HCT116 (cell line): ENCODE results near the gene GAMT. TPM values are rescaled to one million over a fixed set of nuclear protein-coding genes. Genes with fewer than 3 reads are reported as not detected.

Source experiments
- ATAC-seq: fragments of 200-7000 bp; cut with Tn5 transposase; 2 replicates; pipeline ENCODE4 v1.9.1; 2020; ENCODE audit warnings: mild to moderate bottlenecking, moderate library complexity
- BruUV-seq: library from RNA; stranded (reverse); fragments of 400-500 nt; replicated peaks from 2 replicates; lab custom pipeline; 2021; lab: Mats Ljungman, UMichigan
- CTCF ChIA-PET: fragments of 300-600 bp; sonication (Branson Sonifier 250); formaldehyde crosslinking; loops from one replicate; lab custom pipeline; 2021; ENCODE audit warnings: antibody characterized with exemption; lab: Charles Lee
- POLR2A ChIA-PET: fragments of 300-600, 350-600 bp; sonication (Branson Sonifier 250); formaldehyde crosslinking; loops from one replicate; lab custom pipeline; 2021; ENCODE audit warnings: antibody characterized with exemption; lab: Charles Lee
- RAD21 ChIA-PET, 2 experiments: fragments of 300-600 bp; sonication (Branson Sonifier 250); formaldehyde crosslinking; loops; one replicate each; lab custom pipeline; 2023; ENCODE audit warnings: low total read pairs in 2 of 2; ENCODE audit not compliant: uncharacterized antibody in 2 of 2, unreplicated experiment in 2 of 2, low non-redundant PET in 1 of 2; lab: Charles Lee
- DNase-seq: peaks from one replicate; pipeline ENCODE4 v3.0.0-alpha.2; 2010; ENCODE audit warnings: low read depth, low spot score
- H2AFZ ChIP-seq: fragments of 200-600 bp; shearing (Covaris generic), sonication (generic); 2 replicates; pipeline ENCODE4 v1.6.1; 2017; ENCODE audit warnings: low read depth, mixed run types, mixed read lengths, antibody characterized with exemption, low read length; ENCODE audit not compliant: poor library complexity, severe bottlenecking
- H3K27ac ChIP-seq: 2 replicates; pipeline ENCODE4 v1.5.1; 2012; ENCODE audit warnings: low read depth, low read length
- H3K27me3 ChIP-seq: fragments of 200-600 bp; sonication (generic); 2 replicates; pipeline ENCODE4 v1.6.1; 2016; ENCODE audit warnings: mixed run types, low read length, mixed read lengths; ENCODE audit not compliant: insufficient read depth
- H3K36me3 ChIP-seq, 2 experiments: fragments of 200-500 bp in 1 of 2; fragments of 200-600 bp in 1 of 2; sonication (Bioruptor generic) in 1 of 2; sonication (generic) in 1 of 2; 2 replicates each; pipeline versions ENCODE4 v1.5.1 to v1.6.1; 2014 to 2016; ENCODE audit warnings: low read length in 2 of 2, inconsistent platforms in 1 of 2, mixed read lengths in 1 of 2, mixed run types in 1 of 2; ENCODE audit not compliant: insufficient read depth in 2 of 2, control insufficient read depth in 1 of 2
- H3K4me1 ChIP-seq, 2 experiments: fragments of 200-600 bp in 1 of 2; sonication (generic) in 1 of 2; 2 replicates each; pipeline versions ENCODE4 v1.5.1 to v1.6.1; 2012 to 2017; ENCODE audit warnings: low read length in 2 of 2, inconsistent platforms in 1 of 2, mild to moderate bottlenecking in 1 of 2, mixed read lengths in 1 of 2, mixed run types in 1 of 2, moderate library complexity in 1 of 2; ENCODE audit not compliant: insufficient read depth in 2 of 2, control insufficient read depth in 1 of 2
- H3K4me2 ChIP-seq: fragments of 200-600 bp; sonication (generic); 2 replicates; pipeline ENCODE4 v1.6.1; 2017; ENCODE audit warnings: mixed run types, low read length, mixed read lengths
- H3K4me3 ChIP-seq, 2 experiments: fragments of 200-600 bp in 1 of 2; sonication (generic) in 1 of 2; replicated peaks in 1 of 2; 2 replicates each; pipeline ENCODE4 v1.5.1; 2011 to 2016; ENCODE audit warnings: low read length in 2 of 2, control low read depth in 1 of 2, low read depth in 1 of 2, mild to moderate bottlenecking in 1 of 2, mixed read lengths in 1 of 2, mixed run types in 1 of 2
- H3K79me2 ChIP-seq: fragments of 200-600 bp; sonication (generic); 2 replicates; pipeline ENCODE4 v1.6.1; 2017; ENCODE audit warnings: mild to moderate bottlenecking, mixed run types, low read length, moderate library complexity, mixed read lengths; ENCODE audit not compliant: insufficient read depth
- H3K9ac ChIP-seq: fragments of 200-600 bp; sonication (generic); 2 replicates; pipeline ENCODE4 v1.6.1; 2016; ENCODE audit warnings: low read length, mixed read lengths
- H3K9me2 ChIP-seq: fragments of 200-600 bp; sonication (generic), shearing (Covaris generic); 2 replicates; pipeline ENCODE4 v1.6.1; 2017; ENCODE audit warnings: mixed run types, mild to moderate bottlenecking, moderate library complexity; ENCODE audit not compliant: insufficient read depth
- H3K9me3 ChIP-seq, 2 experiments: fragments of 200-500 bp in 1 of 2; fragments of 200-600 bp in 1 of 2; sonication (Bioruptor generic) in 1 of 2; sonication (generic) in 1 of 2; 2 replicates each; pipeline ENCODE4 v1.6.1; 2014 to 2017; ENCODE audit warnings: low read length in 2 of 2, mixed read lengths in 2 of 2, inconsistent platforms in 1 of 2, low read depth in 1 of 2, mild to moderate bottlenecking in 1 of 2, mixed run types in 1 of 2, moderate library complexity in 1 of 2; ENCODE audit not compliant: control insufficient read depth in 1 of 2, insufficient read depth in 1 of 2
- H4K20me1 ChIP-seq: fragments of 200-600 bp; sonication (generic), shearing (Covaris generic); 2 replicates; pipeline ENCODE4 v1.6.1; 2017; ENCODE audit warnings: mixed run types, mild to moderate bottlenecking, moderate library complexity; ENCODE audit not compliant: insufficient read depth
- ATF3 ChIP-seq: IDR thresholded peaks from 2 replicates; pipeline ENCODE4 v1.6.1; 2012
- CBX3 ChIP-seq: IDR thresholded peaks from 2 replicates; pipeline ENCODE4 v1.6.1; 2012; ENCODE audit warnings: low read depth
- CEBPB ChIP-seq: IDR thresholded peaks from 2 replicates; pipeline ENCODE4 v1.6.1; 2012; ENCODE audit warnings: low read depth
- EZH2 ChIP-seq: fragments of 200-600 bp; sonication (generic); IDR thresholded peaks from 2 replicates; pipeline ENCODE4 v1.6.1; 2017; ENCODE audit warnings: antibody characterized with exemption, mixed run types
- FOSL1 ChIP-seq: IDR thresholded peaks from 2 replicates; pipeline ENCODE4 v1.6.1; 2012; ENCODE audit warnings: low read depth
- JUND ChIP-seq: IDR thresholded peaks from 2 replicates; pipeline ENCODE4 v1.6.1; 2012
- MAX ChIP-seq: IDR thresholded peaks from 2 replicates; pipeline ENCODE4 v1.6.1; 2012
- POLR2AphosphoS5 ChIP-seq: IDR thresholded peaks from 2 replicates; pipeline ENCODE4 v1.6.1; 2011; ENCODE audit warnings: mild to moderate bottlenecking, low read depth, low read length, moderate library complexity
- RAD21 ChIP-seq: IDR thresholded peaks from 2 replicates; pipeline ENCODE4 v1.6.1; 2012; ENCODE audit warnings: low read depth, mild to moderate bottlenecking
- REST ChIP-seq: IDR thresholded peaks from 2 replicates; pipeline ENCODE4 v1.6.1; 2012; ENCODE audit warnings: low read depth
- SIN3A ChIP-seq: IDR thresholded peaks from 2 replicates; pipeline ENCODE4 v1.6.1; 2012; ENCODE audit warnings: low read depth
- SRF ChIP-seq: IDR thresholded peaks from 2 replicates; pipeline ENCODE4 v1.6.1; 2012; ENCODE audit warnings: low read depth
- TCF7L2 ChIP-seq: IDR thresholded peaks from 2 replicates; pipeline ENCODE4 v1.7.0; 2011; ENCODE audit warnings: borderline replicate concordance, inconsistent platforms; ENCODE audit not compliant: insufficient read depth, insufficient read length; ENCODE audit errors: extremely low read depth
- ZBTB33 ChIP-seq: IDR thresholded peaks from 2 replicates; pipeline ENCODE4 v1.6.1; 2011; ENCODE audit warnings: mild to moderate bottlenecking, low read length, moderate library complexity; ENCODE audit not compliant: insufficient replicate concordance; ENCODE audit errors: extremely low read depth
- intact Hi-C: fragments of 100-400 bp; cut with micrococcal nuclease; formaldehyde crosslinking; loops from 2 replicates; pipeline ENCODE4 v1.10.0; 2022
- total RNA-seq: library from RNA; stranded (reverse); gene quantifications from one replicate; pipeline ENCODE4 v1.2.1, GENCODE V29; 2021; ENCODE audit not compliant: unreplicated experiment

Gene GAMT
- total RNA-seq, 1 experiment from 2014 or later: 102 TPM

- no peak for DNase-seq
- H3K36me3 ChIP-seq: peaks cover 37 to 52% of the 10 kb centered on the region in 2 experiments; a peak in 3 of 4 replicates
- ATAC-seq: no peak
- H3K9me3 ChIP-seq: no peaks in the 10 kb centered on the region
- H3K9ac ChIP-seq: no peak overlapping the region
- H3K4me3 ChIP-seq: no peak overlapping the region
- peaks cover 41% of the 10 kb centered on the region for H3K79me2 ChIP-seq
- no TSS peak for BruUV-seq
- H2AFZ ChIP-seq: no peak overlapping the region
- H4K20me1 ChIP-seq: no peaks in the 10 kb centered on the region
- ChIA-PET POLR2A (no interaction called here), RAD21 (no interaction called here), CTCF (no interaction called here)
- no peak overlapping the region for H3K27ac ChIP-seq
- H3K9me2 ChIP-seq: no peaks in the 10 kb centered on the region
- H3K4me2 ChIP-seq: no peak overlapping the region
- H3K4me1 ChIP-seq: peaks cover 7 to 13% of the 10 kb centered on the region in 2 experiments; a peak in 3 of 4 replicates
- TF ChIP-seq REST (no peak), FOSL1 (no peak), SIN3A (no peak), EZH2 (no peak), ZBTB33 (no peak), ATF3 (no peak), RAD21 (no peak), MAX (no peak), CEBPB (no peak), JUND (no peak), CBX3 (no peak), TCF7L2 (no peak), POLR2AphosphoS5 (no peak), SRF (no peak)
- H3K27me3 ChIP-seq: no peaks in the 10 kb centered on the region
- intact Hi-C loops: no loop called here
Measured at GRCh38 chr19:1432507-1432887, 31.2 kb upstream of the GAMT start.
